ENCODE measurements around the gene GLRX3.
"Not testable (repeated sequence)": the region's sequence is repeated elsewhere in the genome, so short reads cannot be mapped to it uniquely, and the experiment has no call there.

Gene GLRX3

DNA sequence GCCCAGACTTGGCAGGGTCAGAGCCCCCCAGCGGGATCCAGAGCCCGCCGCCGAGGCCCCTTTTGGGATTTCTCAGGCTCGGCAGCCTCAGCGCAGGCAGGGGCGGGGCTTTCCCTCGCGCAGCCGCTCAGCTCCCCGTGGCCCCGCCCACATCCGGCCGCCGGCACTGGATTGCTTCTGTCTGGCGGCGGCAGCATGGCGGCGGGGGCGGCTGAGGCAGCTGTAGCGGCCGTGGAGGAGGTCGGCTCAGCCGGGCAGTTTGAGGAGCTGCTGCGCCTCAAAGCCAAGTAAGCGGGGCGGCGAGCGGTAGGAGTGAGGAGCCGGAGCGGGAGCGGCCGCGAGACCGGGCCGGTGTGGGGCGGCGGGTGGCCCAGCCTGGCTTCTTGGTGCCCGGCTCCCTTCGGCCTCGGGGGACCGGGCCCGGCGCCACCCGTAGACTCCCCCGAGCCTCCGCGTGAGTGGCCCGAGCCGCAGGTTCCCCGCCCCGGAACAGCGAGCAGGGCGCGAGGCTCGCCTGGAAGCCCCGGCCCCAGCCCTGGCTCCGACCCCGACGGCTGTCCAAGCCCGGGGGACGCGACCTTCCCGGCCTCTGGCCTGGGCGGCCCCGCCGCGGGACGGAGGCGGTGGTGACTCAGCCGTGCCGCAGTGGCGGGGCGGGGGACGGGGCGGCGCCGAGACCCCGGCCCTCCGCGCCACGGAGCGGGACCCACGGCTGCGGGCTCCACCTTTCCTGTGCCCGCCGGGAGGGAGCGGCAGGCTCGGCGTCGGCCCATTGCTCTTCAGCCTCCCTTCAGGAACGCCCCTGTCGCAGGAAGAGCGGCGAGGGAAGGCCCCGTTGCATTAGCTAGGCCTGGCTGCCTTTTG lies at the start of gene GLRX3:
Gene GLRX3 (plus strand): TSS at position 166 of the 864 bp plus-strand sequence. CDS start 30 bp downstream, at position 196.
- peak; percentile 96 for DNase-seq (ENCODE audit: low read depth, low spot score)

DNA sequence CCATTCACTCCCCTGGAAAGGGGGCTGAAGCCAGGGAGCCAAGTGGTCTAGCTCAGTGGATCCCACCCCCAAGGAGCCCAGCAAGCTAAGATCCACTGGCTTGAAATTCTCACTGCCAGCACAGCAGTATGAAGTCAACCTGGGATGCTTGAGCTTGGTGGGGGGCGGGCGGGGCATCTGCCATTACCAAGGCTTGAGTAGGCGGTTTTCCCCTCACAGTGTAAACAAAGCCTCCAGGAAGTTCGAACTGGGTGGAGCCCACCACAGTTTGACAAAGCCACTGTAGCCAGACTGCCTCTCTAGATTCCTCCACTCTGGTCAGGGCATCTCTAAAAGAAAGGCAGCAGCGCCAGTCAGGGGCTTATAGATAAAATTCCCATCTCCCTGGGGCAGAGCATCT lies 45.6 kb upstream of the GLRX3 start:
- not testable (repeated sequence) for DNase-seq (ENCODE audit: low read depth, low spot score)

DNA sequence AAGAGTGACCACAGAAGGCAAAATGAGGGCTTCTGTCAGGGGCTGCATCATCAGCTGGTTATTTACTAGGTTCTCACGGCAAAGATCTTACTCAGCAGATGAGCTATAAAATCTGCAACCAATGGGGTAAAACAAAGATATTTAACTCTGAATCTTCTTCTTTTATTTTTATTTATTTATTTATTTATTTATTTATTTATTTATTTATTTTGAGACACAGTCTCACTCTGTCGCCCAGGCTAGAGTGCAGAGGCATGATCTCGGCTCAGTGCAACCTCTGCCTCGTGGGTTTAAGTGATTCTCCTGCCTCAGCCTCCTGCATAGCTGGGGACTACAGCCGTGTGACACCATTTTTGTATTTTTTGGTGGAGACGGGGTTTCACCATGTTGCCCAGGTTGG lies 36.8 kb upstream of the GLRX3 start:
- no peak for DNase-seq (ENCODE audit: low read depth, low spot score)

DNA sequence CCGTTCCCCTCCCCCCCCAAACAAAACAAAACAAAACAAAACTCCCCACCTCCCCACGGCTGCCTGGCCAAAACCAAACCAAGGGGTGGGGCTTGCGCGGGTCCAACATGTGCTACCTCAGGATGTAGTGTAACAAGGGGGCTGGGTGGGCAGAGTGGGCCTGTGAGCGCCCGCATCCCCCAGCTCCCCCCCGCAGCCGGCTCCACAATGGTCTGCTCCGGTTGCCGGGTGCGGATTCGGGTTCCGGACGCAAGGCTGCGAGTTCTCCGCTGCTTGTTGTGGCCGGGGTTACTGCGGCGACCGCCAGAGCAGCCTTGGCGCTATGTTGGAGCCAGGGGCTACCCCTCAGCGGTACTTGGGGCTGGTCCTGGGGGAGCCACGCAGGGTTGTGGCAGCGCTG lies 30.5 kb upstream of the GLRX3 start:
- DNase-seq (ENCODE audit: low read depth, low spot score): peak; percentile 3

DNA sequence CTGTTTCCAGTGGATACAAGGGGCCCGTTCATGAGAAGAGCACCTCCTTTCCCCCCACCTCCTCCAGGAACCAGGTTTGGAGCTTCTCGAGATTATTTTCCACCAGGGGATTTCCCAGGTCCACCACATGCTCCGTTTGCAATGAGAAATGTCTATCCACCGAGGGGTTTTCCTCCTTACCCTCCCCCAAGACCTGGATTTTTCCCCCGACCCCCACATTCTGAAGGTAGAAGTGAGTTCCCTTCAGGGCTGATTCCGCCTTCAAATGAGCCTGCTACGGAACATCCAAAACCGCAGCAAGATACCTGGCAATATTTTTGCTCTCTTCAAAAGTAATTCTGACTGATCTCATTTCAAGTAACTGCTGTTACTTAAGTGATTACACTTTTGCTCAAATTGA lies 28.0 kb upstream of the GLRX3 start:
- not testable (repeated sequence) for DNase-seq (ENCODE audit: low read depth, low spot score)

DNA sequence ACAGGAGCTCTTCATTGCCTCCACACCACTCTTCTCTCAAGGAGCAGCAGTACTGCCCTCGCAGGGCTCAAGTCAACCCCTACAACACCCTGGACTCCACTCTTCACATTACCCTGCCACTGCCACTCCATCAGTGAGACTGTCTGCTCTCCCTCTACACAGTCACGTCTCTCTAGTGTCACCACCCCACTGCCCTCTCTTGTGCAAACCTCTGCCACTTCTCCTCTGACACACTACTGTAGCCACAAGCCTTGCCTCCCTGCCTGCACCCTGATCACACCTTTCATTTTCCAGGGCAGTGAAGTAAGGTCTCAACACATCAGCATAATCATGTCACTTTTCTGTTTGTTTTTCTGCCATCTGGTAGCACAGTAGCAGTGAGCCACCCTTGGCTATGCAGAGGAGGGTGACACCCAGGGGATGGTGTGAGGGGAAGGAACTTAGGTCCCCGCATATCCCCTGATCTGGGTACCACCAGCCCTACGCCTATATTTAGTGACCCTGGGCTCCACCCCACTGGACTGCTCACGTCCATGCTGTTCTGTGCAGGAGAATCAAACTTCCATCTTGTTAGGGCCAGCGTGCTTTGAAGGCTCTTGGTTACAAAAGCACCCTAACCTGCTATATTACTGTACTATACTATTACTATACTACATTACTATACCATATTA lies 27.1 kb upstream of the GLRX3 start:
- DNase-seq (ENCODE audit: low read depth, low spot score): no peak

DNA sequence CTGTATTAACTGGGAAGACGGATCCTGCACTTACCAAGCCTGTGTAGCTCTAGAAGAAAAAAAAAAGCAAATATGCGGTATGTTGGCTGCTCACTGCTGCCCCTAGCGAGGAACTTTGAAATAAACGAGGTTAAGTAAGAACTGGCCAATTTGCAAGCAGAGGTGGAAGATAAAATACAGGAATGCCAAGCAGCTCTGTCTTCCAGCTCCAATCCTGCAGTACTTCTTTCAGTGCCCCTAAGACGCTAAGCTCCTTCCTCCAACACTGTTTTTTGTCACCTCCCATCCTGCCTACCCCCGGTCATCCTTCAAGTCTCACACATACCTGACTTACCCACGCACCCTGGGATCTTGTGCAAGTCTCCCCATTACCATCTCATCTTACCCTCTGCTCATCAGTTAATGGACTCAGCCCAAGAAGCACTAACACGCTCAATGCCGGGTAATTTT lies 26.4 kb upstream of the GLRX3 start:
- peak; percentile 94 for DNase-seq (ENCODE audit: low read depth, low spot score)

DNA sequence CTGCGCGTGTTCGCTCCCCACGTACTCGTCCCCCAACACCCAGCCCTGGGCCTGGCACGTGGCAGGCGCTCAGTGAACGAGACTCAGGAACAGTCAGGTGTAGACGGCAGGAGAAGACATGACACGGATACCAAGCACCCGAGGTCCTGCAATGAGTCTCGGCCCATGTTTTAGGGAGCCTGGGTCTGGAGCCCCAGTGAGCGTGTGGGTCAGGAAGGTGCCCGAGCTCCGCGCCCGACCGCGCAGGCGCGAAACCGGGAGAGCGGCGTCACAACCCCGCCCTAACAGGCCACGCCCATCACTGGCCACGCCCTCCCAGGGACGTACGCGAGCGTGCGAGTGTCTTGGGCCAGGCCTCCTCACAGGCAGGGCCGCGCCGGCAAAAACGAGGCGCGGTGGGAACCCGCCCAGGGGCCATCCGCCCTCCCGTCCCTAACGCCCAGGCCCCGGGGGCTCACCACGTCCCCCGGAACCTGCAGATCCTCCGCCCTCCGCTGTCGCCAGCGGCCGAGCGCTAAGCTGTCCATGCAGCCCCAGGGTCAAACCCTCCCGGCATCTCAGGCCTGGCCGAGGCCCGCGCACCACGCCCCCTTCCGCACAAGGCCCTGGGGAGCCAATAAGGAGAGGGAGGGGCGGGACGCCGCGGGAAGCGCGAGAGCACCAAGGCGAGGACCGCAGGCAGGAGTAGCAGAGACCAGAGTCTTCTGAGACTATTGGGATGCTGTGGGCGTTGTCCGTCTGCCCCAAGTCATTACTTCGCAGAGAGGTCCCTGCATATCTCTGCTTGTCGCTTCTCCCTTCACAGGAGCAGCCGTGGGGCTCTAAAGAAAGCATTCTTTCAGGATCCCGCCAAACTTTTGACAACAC lies 25.7 kb upstream of the GLRX3 start, which contains the start of gene C10orf143:
Gene C10orf143 (minus strand): TSS at position 585 of the 867 bp plus-strand sequence. CDS start 58 bp downstream, at position 527.
- peak; percentile 99 for DNase-seq (ENCODE audit: low read depth, low spot score)

DNA sequence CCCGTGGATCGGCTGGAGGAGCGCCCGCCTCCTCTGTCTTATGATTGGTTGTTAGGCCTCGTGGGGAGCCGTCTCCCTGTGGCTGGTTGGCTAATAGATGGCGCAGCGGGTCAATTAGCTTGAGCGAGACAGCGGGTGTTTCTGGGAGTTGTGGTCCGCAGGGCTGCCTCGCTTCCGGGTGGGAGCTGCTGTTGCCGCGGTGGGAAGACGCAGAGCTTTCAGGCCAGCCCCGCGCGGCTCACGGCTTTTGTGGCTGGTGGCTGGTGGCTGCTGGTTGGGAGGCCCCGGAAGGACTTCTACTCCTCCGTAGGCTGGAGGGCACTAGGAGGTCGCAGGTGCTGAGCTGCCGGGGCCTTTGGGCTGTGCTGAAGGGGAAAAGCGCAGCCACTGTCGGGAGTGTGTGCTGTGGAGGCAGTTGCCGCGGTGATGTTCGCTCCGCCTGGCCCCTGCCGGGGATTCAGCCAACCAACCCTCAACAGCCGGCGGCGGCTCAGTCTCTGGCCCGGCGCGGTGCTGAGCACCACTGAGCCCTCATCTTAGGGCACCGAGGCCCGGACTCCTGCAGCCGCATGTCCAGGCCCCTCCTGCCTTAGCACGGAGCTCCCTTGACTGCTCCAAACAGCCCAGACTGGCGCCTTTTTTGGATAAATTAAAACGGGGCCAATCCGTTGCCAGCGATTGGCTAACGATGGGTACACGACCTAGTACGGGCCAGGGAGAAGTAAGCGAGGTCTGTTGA lies 24.9 kb upstream of the GLRX3 start:
- DNase-seq (ENCODE audit: low read depth, low spot score): peak; percentile 99

DNA sequence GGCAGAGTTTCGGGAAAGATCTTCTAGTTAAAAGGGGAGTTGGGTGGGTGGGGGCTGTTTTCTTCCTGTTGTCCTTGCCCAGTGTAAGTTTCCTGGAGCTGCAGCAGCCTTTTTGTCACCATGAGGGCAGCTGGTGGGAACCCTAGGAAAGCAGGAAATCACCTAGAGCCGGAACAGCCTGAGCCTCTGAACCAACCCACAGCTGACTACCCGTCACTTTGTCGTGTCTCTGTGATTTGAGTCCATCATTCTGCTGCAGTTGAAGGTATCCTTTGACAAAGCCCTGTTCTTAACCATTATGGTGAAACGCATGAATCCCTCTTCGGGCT lies 24.4 kb upstream of the GLRX3 start:
- DNase-seq (ENCODE audit: low read depth, low spot score): no peak

DNA sequence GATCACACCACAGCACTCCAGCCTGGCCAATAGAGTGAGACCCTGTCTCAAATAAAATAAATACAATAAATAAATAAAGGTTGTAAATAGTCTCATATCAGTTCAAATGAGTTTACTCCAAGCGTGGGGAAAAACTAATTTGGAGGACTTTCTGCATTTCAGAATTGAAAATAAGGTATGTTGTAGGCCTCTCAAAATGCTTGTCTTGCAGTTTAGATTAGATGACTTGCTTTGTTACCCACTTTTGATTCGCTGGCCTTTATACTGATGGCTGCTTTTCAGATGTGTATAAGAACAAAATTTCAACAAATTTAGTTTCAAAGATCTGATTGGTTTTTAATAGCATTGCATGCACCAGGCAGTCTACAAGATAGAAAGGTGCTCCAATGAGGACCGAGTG lies 23.4 kb upstream of the GLRX3 start:
- no peak for DNase-seq (ENCODE audit: low read depth, low spot score)

DNA sequence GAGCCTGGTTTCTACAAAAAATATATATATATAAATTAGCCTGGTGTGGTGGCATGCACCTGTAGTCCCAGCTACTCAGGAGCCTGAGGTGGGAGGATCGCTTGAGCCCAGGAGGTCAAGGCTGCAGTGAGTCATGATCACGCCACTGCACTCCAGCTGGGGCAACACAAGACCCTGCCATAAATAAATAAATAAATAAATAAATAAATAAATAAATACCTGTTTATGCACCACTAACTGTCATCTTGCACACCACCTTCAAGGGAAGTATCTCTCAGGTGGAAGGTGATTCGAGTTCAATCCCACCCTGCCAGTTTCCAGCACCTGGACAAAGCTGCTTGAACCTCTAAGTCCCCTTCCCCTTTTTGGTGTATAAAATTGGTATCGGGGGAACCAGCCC lies 19.2 kb upstream of the GLRX3 start:
- not testable (repeated sequence) for DNase-seq (ENCODE audit: low read depth, low spot score)

DNA sequence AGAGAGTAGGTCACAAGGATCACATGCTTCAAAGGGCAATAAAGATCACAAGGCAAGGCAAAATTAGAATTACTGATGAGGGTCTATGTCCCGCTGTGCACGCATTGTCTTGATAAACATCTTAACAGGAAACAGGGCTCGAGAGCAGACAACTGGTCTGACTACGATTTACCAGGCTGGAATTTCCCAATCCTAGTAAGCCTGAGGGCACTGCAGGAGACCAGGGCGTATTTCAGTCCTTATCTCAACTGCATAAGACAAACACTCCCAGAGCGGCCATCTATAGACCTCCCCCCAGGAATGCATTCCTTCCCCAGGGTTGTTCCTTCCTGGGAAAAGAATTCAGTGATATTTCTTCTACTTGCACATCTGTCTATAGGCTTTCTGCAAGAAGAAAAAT lies 18.7 kb upstream of the GLRX3 start:
- DNase-seq (ENCODE audit: low read depth, low spot score): not testable (repeated sequence)

DNA sequence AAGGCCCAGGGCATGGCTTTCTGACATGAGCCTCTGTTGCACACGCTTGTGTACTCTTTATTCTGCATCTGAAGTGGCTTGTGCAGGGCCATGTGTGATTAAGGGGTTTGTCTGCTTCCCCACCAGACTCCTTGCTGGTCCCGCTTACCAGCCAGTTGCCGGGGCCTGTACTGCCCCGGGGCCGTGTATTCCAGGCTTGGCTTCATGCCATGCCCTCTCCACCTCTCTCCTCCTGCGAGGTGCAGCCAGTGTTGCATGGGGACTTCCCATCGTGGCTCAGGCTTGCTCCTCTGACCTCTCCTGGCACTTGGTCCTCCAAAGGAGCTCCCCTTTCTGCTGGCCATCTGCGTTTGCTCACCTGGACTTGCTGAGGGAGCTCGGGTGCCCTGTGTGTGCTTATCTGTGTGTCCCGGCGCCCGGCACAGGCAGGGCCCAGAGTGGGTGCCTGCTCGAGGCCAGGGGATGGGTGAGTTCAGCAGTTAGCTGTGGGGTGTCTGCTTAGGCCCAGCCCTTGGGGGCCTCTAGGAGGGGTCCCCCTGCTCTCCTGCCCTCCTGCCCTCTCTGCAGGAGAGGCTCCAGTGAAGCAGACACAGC lies 14.6 kb upstream of the GLRX3 start:
- no peak for DNase-seq (ENCODE audit: low read depth, low spot score)

DNA sequence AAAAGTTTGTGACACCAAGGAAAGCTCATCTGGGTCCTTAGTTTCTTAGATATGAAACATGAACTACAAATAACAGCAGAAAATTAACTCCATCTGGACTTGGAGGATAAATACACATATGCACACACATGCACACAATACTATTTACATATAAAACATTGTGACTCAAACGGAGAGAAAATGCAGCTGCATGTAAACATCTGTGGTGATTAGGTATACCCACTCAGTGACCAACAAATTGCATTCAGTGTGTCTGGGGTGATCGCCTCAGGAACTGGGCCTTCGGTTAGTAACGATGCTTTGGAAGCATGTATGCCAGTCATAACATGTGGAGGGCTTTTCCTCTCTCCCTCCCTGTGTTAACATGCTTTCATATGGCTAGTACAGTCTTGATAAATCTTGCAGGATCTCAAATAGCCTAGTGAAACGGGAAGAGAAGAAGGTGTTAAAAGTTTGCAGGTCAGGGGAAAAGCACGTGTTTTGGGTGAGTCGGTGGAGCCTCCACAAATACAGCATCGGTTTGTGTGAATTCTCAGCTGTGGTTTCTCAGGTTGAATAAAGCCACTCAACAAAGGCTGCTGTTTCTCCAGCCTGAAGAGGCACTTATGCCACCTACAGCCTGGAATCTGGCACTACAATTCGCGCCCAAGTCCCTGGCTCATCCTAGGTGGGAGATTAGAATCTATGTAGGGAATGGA lies 8.7 kb upstream of the GLRX3 start:
- DNase-seq (ENCODE audit: low read depth, low spot score): peak; percentile 88

DNA sequence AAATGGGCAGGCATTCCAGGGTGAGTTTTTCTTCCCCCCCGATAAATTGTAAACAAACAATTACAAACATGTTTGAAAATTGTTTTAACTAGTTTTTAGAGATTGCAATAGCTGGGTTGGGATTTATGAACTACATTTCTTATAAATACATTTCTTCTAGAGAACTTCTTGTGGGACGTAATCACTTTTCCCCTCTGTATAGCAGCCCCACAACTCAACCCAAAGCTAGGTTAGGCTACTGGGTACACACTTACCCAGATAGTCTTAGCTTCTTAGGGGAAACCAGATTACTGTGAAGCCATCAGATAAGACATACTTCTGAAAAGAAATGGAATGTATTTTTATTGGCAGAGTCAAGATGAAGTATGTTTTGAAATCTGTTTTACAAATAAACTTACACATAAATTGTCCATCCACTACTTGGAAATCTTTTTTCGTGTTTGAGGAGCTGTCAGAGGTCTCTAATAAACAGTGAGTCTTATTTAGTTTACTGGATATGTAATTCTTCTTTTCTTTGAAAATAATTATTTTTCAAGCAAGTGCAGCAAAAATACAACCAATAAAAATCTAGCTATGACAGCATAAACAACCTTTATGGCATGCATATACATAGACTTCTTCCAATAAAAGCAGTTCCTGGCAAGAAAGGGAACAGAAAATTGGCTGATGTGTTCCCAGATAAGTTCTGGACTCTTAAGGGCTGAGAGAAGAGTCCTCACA lies 8.0 kb upstream of the GLRX3 start:
- no peak for DNase-seq (ENCODE audit: low read depth, low spot score)

DNA sequence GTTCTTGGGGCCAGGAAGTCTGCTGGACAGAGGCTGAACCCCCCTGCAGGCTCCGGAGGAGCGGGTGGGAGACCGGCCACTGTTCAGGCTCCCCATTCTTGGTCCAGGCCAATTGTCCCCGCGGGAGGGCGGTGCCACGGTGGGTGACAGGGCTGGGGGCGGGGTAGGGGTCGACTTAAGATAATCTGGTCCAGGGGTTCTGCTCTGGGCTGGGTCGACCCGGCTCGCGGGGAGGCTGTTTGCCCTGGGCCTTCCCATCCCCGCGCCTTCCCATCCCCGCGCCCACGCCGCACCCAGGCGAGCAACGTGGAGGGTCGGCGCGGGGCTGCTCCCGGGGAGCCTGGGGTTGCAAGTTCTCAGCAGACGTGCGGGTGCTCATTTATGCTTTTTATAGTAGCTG lies 7.3 kb upstream of the GLRX3 start:
- DNase-seq (ENCODE audit: low read depth, low spot score): no peak

DNA sequence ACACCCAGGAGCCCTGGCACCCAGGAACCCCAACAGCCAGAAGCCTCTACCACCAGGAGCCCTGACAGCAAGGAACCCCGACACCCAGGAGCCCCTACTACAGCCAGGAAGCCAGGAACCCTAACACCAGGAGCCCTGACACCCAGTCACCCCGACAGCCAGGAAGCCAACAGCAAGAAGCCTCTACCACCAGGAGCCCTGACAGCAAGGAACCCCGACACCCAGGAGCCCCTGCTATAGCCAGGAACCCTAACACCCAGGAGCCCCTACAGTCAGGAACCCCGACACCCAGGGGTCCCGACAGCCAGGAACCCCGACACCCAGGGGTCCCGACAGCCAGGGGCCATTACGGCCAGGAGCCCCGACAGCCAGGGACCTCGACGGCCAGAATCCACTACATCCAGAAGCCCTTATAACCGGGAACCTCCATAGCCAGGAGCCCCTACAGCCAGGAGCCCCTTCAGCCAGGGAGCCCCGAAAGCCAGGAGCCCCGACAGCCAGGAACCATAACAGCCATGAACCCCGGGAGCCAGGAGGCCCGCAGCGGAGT lies 440 bp upstream of the GLRX3 start:
- no peak for DNase-seq (ENCODE audit: low read depth, low spot score)

DNA sequence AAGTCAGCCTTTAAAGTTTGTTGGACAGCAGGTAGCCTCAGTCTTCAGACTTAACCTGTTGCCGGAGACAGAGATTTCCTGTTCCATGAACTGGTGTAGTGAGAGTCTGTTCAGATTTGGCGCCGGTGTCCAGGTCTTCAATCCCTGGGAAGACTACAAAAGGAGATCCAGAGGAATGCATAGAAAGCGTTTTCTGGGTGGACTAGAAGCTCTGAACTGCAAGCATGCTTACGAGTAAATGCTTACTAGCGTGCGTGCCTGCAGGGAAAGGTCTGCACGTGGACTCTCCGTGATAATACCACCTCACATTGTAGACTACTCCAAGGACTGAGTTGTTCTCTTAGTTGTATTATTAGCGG lies 878 bp downstream of the GLRX3 start:
- DNase-seq (ENCODE audit: low read depth, low spot score): peak; percentile 63
